H1 (cell line): ENCODE data around the gene BIRC7. TPM values are rescaled to one million over a fixed set of nuclear protein-coding genes. Genes with fewer than 3 reads are reported as not detected.

Source experiments
- CTCF ChIA-PET: fragments of 300-600 bp; sonication (Branson Sonifier 250); formaldehyde crosslinking; loops from one replicate; lab custom pipeline; 2021; ENCODE audit not compliant: partially characterized antibody; lab: Charles Lee
- POLR2A ChIA-PET: fragments of 300-600 bp; sonication (Branson Sonifier 250); formaldehyde crosslinking; loops from one replicate; lab custom pipeline; 2021; ENCODE audit warnings: inconsistent platforms; ENCODE audit not compliant: partially characterized antibody; lab: Charles Lee
- DNase-seq, 2 experiments: peaks; one replicate each; pipeline versions ENCODE4 v3.0.0 to v3.0.0-alpha.2; 2010 to 2022; ENCODE audit warnings: low spot score in 2 of 2, low read depth in 1 of 2, mixed read lengths in 1 of 2
- FAIRE-seq: peaks from 2 replicates; lab custom pipeline; 2011; peaks lifted over from hg19 to GRCh38; lab: Jason Lieb, UNC
- H2AFZ ChIP-seq: 2 replicates; pipeline ENCODE4 v1.8.1; 2012; ENCODE audit warnings: low read length, inconsistent platforms
- H2AK5ac ChIP-seq: 2 replicates; pipeline ENCODE4 v1.6.1; 2013; ENCODE audit warnings: low read depth, low read length
- H2BK120ac ChIP-seq: replicated peaks from 2 replicates; pipeline ENCODE3; 2013; ENCODE audit warnings: low read depth, low read length, inconsistent platforms
- H2BK12ac ChIP-seq: 2 replicates; pipeline ENCODE4 v1.6.1; 2013; ENCODE audit warnings: low read depth, low read length
- H2BK15ac ChIP-seq: 2 replicates; pipeline ENCODE4 v1.6.1; 2013; ENCODE audit warnings: low read length
- H2BK20ac ChIP-seq: 2 replicates; pipeline ENCODE4 v1.6.1; 2013; ENCODE audit warnings: low read length
- H2BK5ac ChIP-seq: 2 replicates; pipeline ENCODE4 v1.6.1; 2013; ENCODE audit warnings: low read depth, low read length
- H3K14ac ChIP-seq: 2 replicates; pipeline ENCODE4 v1.6.1; 2013; ENCODE audit warnings: inconsistent platforms; ENCODE audit not compliant: insufficient read length
- H3K18ac ChIP-seq: 2 replicates; pipeline ENCODE4 v1.6.1; 2013; ENCODE audit warnings: low read length; ENCODE audit errors: extremely low read depth
- H3K23ac ChIP-seq: 2 replicates; pipeline ENCODE4 v1.6.1; 2013; ENCODE audit warnings: inconsistent platforms; ENCODE audit not compliant: insufficient read length
- H3K23me2 ChIP-seq: 2 replicates; pipeline ENCODE4 v1.6.1; 2013; ENCODE audit warnings: low read depth, low read length
- H3K27ac ChIP-seq: 2 replicates; pipeline ENCODE4 v1.6.1; 2011; ENCODE audit warnings: low read depth, low read length, inconsistent platforms
- H3K27me3 ChIP-seq, 4 experiments: replicated peaks in 1 of 4; 1 replicate in 1 of 4; 2 replicates in 3 of 4; pipeline versions ENCODE4 v1.6.1 to v1.8.1; 2011 to 2013; ENCODE audit warnings: low read length in 3 of 4, mild to moderate bottlenecking in 3 of 4, inconsistent platforms in 2 of 4, mixed read lengths in 2 of 4, moderate library complexity in 1 of 4; ENCODE audit not compliant: control insufficient read depth in 3 of 4, insufficient read depth in 3 of 4; ENCODE audit errors: extremely low read depth in 1 of 4
- H3K36me3 ChIP-seq, 4 experiments: 2 replicates each; pipeline versions ENCODE4 v1.6.1 to v1.8.1; 2011 to 2013; ENCODE audit warnings: mild to moderate bottlenecking in 4 of 4, low read length in 3 of 4, moderate library complexity in 2 of 4, control low read depth in 1 of 4, inconsistent platforms in 1 of 4; ENCODE audit not compliant: insufficient read depth in 4 of 4, control insufficient read depth in 2 of 4
- H3K4ac ChIP-seq: replicated peaks from 2 replicates; pipeline ENCODE3; 2013; ENCODE audit warnings: low read length, low read depth, mixed read lengths, inconsistent platforms; ENCODE audit not compliant: insufficient read length
- H3K4me1 ChIP-seq, 4 experiments: replicated peaks in 1 of 4; 1 replicate in 1 of 4; 2 replicates in 3 of 4; pipeline versions ENCODE4 v1.6.1 to v1.8.1; 2011 to 2013; ENCODE audit warnings: low read length in 3 of 4, inconsistent platforms in 2 of 4, mixed read lengths in 1 of 4; ENCODE audit not compliant: insufficient read depth in 4 of 4, control insufficient read depth in 3 of 4
- H3K4me2 ChIP-seq, 2 experiments: 2 replicates each; pipeline versions ENCODE4 v1.6.1 to v1.8.1; 2011 to 2013; ENCODE audit warnings: low read depth in 2 of 2, low read length in 2 of 2, control low read depth in 1 of 2, inconsistent platforms in 1 of 2, mild to moderate bottlenecking in 1 of 2; ENCODE audit not compliant: insufficient read depth in 1 of 2
- H3K4me3 ChIP-seq, 4 experiments: fragments of 200-600, 300-600 bp in 1 of 4; sonication (generic), shearing (Covaris generic), sonication (Bioruptor Twin) in 1 of 4; 2 replicates each; pipeline versions ENCODE4 v1.5.1 to v1.8.1; 2011 to 2016; ENCODE audit warnings: low read length in 4 of 4, low read depth in 3 of 4, control low read depth in 2 of 4, inconsistent platforms in 2 of 4, mild to moderate bottlenecking in 2 of 4, mixed read lengths in 1 of 4, moderate library complexity in 1 of 4; ENCODE audit not compliant: insufficient read depth in 2 of 4; ENCODE audit errors: extremely low read depth in 1 of 4
- H3K56ac ChIP-seq: replicated peaks from 2 replicates; pipeline ENCODE3; 2013; ENCODE audit warnings: low read depth, mild to moderate bottlenecking, mixed read lengths, low read length, inconsistent platforms; ENCODE audit not compliant: insufficient read length
- H3K79me1 ChIP-seq: 2 replicates; pipeline ENCODE4 v1.6.1; 2013; ENCODE audit warnings: low read depth, low read length, control low read depth
- H3K79me2 ChIP-seq, 2 experiments: 2 replicates each; pipeline versions ENCODE4 v1.6.1 to v1.8.1; 2012 to 2013; ENCODE audit warnings: low read length in 2 of 2, mild to moderate bottlenecking in 2 of 2, inconsistent platforms in 1 of 2; ENCODE audit not compliant: insufficient read depth in 2 of 2, control insufficient read depth in 1 of 2
- H3K9ac ChIP-seq, 4 experiments: replicated peaks in 1 of 4; 1 replicate in 1 of 4; 2 replicates in 3 of 4; pipeline versions ENCODE4 v1.6.1 to v1.8.1; 2011 to 2013; ENCODE audit warnings: low read depth in 3 of 4, low read length in 3 of 4, control low read depth in 2 of 4, mild to moderate bottlenecking in 2 of 4, moderate library complexity in 2 of 4, inconsistent platforms in 1 of 4; ENCODE audit errors: extremely low read depth in 1 of 4
- H3K9me3 ChIP-seq, 2 experiments: 2 replicates each; pipeline versions ENCODE4 v1.6.1 to v1.8.1; 2012 to 2013; ENCODE audit warnings: mild to moderate bottlenecking in 2 of 2, moderate library complexity in 2 of 2, control low read depth in 1 of 2, inconsistent platforms in 1 of 2, low read depth in 1 of 2, low read length in 1 of 2, mixed read lengths in 1 of 2; ENCODE audit not compliant: insufficient read depth in 2 of 2
- H4K20me1 ChIP-seq, 2 experiments: replicated peaks in 1 of 2; 2 replicates each; pipeline versions ENCODE3 to v1.8.1; 2011 to 2013; ENCODE audit warnings: inconsistent platforms in 2 of 2, low read length in 2 of 2, mild to moderate bottlenecking in 1 of 2; ENCODE audit not compliant: insufficient read depth in 2 of 2, control insufficient read depth in 1 of 2
- H4K5ac ChIP-seq: 2 replicates; pipeline ENCODE4 v1.6.1; 2013; ENCODE audit warnings: low read length, low read depth, mixed read lengths, inconsistent platforms; ENCODE audit not compliant: insufficient read length
- H4K8ac ChIP-seq: 2 replicates; pipeline ENCODE4 v1.8.0; 2013; ENCODE audit warnings: mild to moderate bottlenecking, moderate library complexity, low read length, inconsistent platforms; ENCODE audit not compliant: insufficient read depth; ENCODE audit errors: extremely low read depth
- H4K91ac ChIP-seq: replicated peaks from 2 replicates; pipeline ENCODE3; 2013; ENCODE audit warnings: low read length, mixed read lengths, inconsistent platforms; ENCODE audit not compliant: insufficient read length
- BRCA1 ChIP-seq: IDR thresholded peaks from 2 replicates; pipeline ENCODE4 v1.6.1; 2012; ENCODE audit warnings: low read depth, low read length, improper control_type of control experiment
- CEBPB ChIP-seq: IDR thresholded peaks from 2 replicates; pipeline ENCODE4 v1.6.1; 2012; ENCODE audit warnings: low read depth, low read length
- CHD1 ChIP-seq: IDR thresholded peaks from 2 replicates; pipeline ENCODE4 v1.6.1; 2012; ENCODE audit warnings: low read depth, low read length, improper control_type of control experiment
- CTBP2 ChIP-seq: IDR thresholded peaks from 2 replicates; pipeline ENCODE4 v1.7.0; 2011; ENCODE audit warnings: borderline replicate concordance, mild to moderate bottlenecking, moderate library complexity, mixed read lengths, low read length; ENCODE audit not compliant: insufficient read depth, insufficient read length
- WGBS, 2 experiments: shearing (Covaris generic) in 1 of 2; methylation state at CpG; one replicate each; pipeline versions ENCODE4 v1.1.6 to v1.1.7; 2013 to 2015; ENCODE audit warnings: low lambda C conversion rate in 2 of 2, mixed read lengths in 2 of 2, inconsistent platforms in 1 of 2, low coverage in 1 of 2, missing lambda C conversion rate in 1 of 2; ENCODE audit not compliant: insufficient replicate concordance in 2 of 2, insufficient coverage in 1 of 2, insufficient read length in 1 of 2; ENCODE audit errors: extremely low coverage in 1 of 2, missing lambda C conversion rate in 1 of 2; 5-methylcytosine and 5-hydroxymethylcytosine counted together
- polyA plus RNA-seq, 7 experiments: library from polyadenylated mRNA; depleted of rRNA in 3 of 7; stranded (reverse) in 5 of 7; unstranded in 2 of 7; fragments of >200 nt in 5 of 7; fragments of 200-250 nt in 2 of 7; gene quantifications; 1 replicate in 5 of 7; 2 replicates in 1 of 7; 4 replicates in 1 of 7; pipeline versions ENCODE4 v1.2.1 to v1.2.3, GENCODE V29; 2011 to 2013; ENCODE audit warnings: missing spikeins in 2 of 7, mixed read lengths in 2 of 7
- total RNA-seq: library from RNA; stranded (reverse); fragmentation: NEBNext Ultra II Directional; extraction: Animal tissue kit (Norgen Biotek cat#: 25700); gene quantifications from 2 replicates; pipeline ENCODE4 v1.2.1, GENCODE V29; 2021
- TF ChIP-seq, protein P1 (sequence below): IDR thresholded peaks from 2 replicates; pipeline ENCODE4 v1.6.1; 2012; ENCODE audit warnings: low read length, inconsistent platforms

BIRC7 gene
- total and polyA plus RNA-seq, 2 of the 8 experiments (the other 6 are each of a cell fraction or from before 2014, with no cell fraction given) = 0.11 to 0.41 TPM

GRCh38 chr20:63287697-63288580 lies 52.2 kb downstream of the BIRC7 start:
- no peaks in the 10 kb centered on the region; the same call in 1 of the 2 replicates for H3K79me1 ChIP-seq
- H2AFZ ChIP-seq = no peak overlapping the region
- no peaks in the 10 kb centered on the region for H3K27me3 ChIP-seq
- no peak overlapping the region for H2BK20ac ChIP-seq
- DNase-seq (no peak), FAIRE-seq (no peak)
- H3K4me3 ChIP-seq = no peak overlapping the region
- no peaks in the 10 kb centered on the region for H3K23me2 ChIP-seq
- H2BK12ac ChIP-seq = no peak overlapping the region
- no peak overlapping the region; the same call in 1 of the 2 replicates for H4K8ac ChIP-seq
- H2AK5ac ChIP-seq = no peak overlapping the region
- POLR2A ChIA-PET = interaction anchor here (1.3 to 1.5 kb wide), 2 partner anchors 58 to 63 kb away, joined by 3 to 4 read pairs; no protein-coding TSS in a partner anchor
- no peak overlapping the region for H3K27ac ChIP-seq
- H3K9ac ChIP-seq = no peak overlapping the region
- no peak overlapping the region for H4K91ac ChIP-seq
- CTCF ChIA-PET = interaction anchor here (0.9 to 9.9 kb wide), 9 partner anchors 11 to 94 kb away, joined by 3 to 82 read pairs (median 5); no protein-coding TSS in a partner anchor
- H3K23ac ChIP-seq = no peak overlapping the region
- TF ChIP-seq CHD1 (no peak), CEBPB (no peak), CTBP2 (no peak), BRCA1 (no peak)
- TF ChIP-seq, protein P1, sequence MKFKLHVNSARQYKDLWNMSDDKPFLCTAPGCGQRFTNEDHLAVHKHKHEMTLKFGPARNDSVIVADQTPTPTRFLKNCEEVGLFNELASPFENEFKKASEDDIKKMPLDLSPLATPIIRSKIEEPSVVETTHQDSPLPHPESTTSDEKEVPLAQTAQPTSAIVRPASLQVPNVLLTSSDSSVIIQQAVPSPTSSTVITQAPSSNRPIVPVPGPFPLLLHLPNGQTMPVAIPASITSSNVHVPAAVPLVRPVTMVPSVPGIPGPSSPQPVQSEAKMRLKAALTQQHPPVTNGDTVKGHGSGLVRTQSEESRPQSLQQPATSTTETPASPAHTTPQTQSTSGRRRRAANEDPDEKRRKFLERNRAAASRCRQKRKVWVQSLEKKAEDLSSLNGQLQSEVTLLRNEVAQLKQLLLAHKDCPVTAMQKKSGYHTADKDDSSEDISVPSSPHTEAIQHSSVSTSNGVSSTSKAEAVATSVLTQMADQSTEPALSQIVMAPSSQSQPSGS = no peak
- H4K20me1 ChIP-seq = peaks cover 0 to 12% of the 10 kb centered on the region in 2 experiments
- H3K36me3 ChIP-seq = peaks cover 0 to 28% (median 6%) of the 10 kb centered on the region in 4 experiments; a peak in 4 of 8 replicates
- H2BK120ac ChIP-seq = no peak overlapping the region
- no peak overlapping the region for H3K14ac ChIP-seq
- no peak overlapping the region for H3K4me2 ChIP-seq
- no peak overlapping the region for H4K5ac ChIP-seq
- no peaks in the 10 kb centered on the region for H3K79me2 ChIP-seq
- H3K56ac ChIP-seq = no peak overlapping the region
- no peak overlapping the region for H3K4ac ChIP-seq
- H3K4me1 ChIP-seq = peaks cover 0 to 9% (median 6%) of the 10 kb centered on the region in 4 experiments; a peak in 4 of 7 replicates
- H2BK15ac ChIP-seq = no peak overlapping the region
- no peak overlapping the region for H3K18ac ChIP-seq
- 92% methylated on average over 34 of the region's 55 CpGs; no CpG with 5 or more reads in 1 of the 2 experiments for WGBS, 2 experiments
- no peaks in the 10 kb centered on the region for H3K9me3 ChIP-seq
- H2BK5ac ChIP-seq = no peak overlapping the region; the same call in 1 of the 2 replicates
